HG03469 (cell line): ENCODE results near the gene KRTAP5-7.

Source experiments
- ATAC-seq: cut with Tn5 transposase; IDR thresholded peaks from one replicate; pipeline ENCODE4 v1.9.1; 2021; ENCODE audit warnings: mild to moderate bottlenecking, moderate library complexity, moderate number of reproducible peaks; ENCODE audit not compliant: unreplicated experiment

Gene KRTAP5-7

GRCh38 chr11:71495286-71496230 is 31.5 kb upstream of the KRTAP5-7 start:
- ATAC-seq, result no peak

DNA sequence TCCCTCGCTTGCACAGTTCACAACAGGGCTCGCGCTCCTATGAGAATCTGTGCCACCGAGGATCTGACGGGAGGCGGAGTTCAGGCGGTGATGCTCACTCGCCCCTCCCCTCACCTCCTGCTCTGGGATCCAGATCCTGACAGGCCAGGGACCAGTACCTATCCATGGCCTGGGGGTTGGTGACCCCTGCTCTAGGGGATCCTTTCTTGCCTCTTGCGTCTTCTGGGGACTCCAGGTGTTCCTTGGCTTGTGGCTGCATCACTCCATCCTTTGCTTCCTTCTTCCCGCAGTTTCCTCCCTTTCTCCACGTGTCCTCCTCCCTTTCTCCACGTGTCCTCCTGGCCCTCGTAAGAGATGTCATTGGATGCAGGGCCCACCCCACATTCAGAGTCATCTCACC is 30.6 kb upstream of the KRTAP5-7 start:
- ATAC-seq, result no peak

DNA sequence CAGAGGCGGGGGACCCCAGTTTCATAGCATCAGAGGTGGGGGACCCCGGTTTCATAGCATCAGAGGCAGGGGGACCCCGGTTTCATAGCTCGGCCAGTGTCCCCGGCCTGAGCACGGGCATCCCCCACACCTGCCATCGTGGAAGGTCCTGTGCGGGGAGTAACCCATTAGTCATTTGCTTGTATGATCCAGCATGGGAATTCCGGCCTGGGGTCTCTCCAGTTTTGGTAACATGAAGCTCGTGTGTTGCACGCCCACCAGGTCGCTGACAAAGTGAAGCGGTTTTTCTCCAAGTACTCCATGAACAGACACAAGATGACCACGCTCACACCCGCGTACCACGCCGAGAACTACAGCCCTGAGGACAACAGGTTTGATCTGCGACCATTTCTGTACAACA is 29.0 kb upstream of the KRTAP5-7 start:
- ATAC-seq, result no peak

DNA sequence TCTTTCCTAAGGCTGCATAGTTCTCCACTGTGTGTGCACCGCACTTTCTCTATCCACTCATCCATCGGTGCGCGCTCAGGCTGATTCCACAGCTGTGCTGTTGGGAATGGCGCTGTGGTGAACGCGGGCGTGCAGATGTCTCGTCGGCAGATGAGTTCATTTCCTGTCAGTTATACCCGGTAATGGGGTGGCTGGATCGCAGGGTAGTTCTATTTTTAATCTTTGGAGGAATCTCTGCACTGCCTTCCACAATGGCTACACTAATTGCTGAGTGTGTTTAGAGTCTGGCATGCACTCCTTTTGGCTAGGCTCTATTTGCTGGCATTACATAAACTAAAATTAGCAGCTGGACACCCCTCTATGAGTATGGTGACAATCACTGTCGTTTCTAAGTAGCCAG is 27.9 kb upstream of the KRTAP5-7 start:
- ATAC-seq, result no peak

- ATAC-seq, result no peak
These were observed 27.5 kb upstream of the KRTAP5-7 start for GRCh38 chr11:71499546-71499945.

- ATAC-seq, result no peak
These were observed 26.5 kb upstream of the KRTAP5-7 start for GRCh38 chr11:71500601-71501021.

- ATAC-seq, result no peak
These were observed 25.7 kb upstream of the KRTAP5-7 start for GRCh38 chr11:71501071-71501985.

GRCh38 chr11:71502026-71502425 is 25.0 kb upstream of the KRTAP5-7 start:
- ATAC-seq, result no peak

DNA sequence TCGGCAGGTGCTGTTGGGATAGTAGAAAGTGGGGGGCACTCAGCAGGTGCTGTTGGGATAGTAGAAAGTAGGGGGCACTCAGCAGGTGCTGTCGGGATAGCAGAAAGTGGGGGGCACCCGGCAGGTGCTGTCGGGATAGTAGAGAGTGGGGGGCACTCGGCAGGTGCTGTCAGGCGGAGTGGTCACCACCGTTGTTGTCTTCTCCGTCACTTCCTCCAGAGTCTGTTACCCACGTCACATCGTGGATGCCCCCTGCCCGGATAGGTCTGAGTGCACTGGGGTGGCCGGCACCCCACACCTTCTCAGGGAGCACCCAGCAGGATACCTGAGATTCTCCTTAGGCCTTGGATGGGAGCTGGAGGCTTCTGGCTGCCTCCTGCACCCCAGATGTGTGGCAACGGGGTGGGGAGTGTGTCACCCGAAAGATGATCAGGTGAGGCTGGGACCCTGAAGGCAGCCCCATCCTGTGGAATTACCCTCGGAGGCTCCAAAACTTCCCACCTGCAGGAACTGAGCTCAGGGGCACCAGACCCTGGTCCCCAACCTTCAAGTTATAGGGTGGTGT is 24.1 kb upstream of the KRTAP5-7 start:
- ATAC-seq, result no peak

DNA sequence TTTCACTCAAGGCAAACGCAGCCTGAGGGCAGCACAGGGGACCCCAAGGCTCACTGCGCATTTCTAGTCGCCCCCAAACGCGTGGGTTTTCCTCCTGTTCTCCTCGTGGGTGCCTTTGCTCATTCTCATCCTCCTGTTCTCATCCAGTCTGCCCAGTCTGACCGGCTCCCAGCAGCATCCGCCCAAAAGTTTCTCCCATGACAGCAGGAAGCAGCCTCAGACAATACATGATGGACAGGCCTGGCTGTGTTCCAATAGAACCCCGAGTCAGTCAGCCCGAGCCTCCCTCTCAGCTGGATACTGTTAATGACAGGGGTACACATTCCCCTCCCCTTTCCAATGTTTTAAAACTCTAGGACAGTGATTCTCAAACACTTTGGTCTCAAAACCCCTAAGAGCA is 22.5 kb upstream of the KRTAP5-7 start:
- ATAC-seq, result no peak

- ATAC-seq, result no peak
These were observed 22.1 kb upstream of the KRTAP5-7 start for GRCh38 chr11:71505001-71505400.

DNA sequence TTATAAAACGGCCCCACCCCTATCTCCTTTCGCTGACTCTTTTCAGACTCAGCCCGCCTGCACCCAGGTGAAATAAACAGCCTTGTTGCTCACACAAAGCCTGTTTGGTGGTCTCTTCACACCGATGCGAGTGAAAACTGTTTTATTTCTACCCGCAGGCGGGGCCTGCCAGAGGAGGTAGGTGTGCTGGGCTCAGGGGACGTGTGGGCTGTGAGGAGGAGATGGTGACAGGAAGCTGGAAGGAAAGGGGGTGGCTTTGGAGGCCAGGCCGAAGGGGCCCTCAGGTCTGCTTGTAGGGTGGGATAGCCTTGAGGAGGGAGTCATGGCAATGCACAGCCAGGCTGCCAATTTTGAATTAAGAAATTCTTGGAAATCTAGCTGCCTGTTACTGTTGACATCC is 21.3 kb upstream of the KRTAP5-7 start:
- no peak for ATAC-seq

DNA sequence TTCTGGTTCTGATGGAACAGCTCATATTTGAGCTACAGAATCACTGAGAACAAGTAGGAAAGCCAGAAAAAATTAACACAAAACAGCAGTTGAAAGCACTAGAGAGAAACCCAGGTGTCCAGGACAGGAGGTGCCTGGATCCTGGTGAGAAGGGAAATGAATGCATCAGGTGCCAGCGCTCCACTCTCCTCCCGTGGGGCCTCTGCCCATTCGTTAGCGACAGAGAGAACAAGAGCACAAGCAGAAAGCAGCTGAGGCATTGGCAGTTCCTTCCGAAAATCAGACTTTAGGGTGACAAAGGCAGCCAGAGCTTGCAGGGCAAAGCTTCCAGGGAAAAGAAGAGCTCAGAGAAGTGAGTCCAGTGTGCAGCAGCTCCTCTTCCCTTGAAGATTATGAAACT is 20.0 kb upstream of the KRTAP5-7 start:
- no peak for ATAC-seq

DNA sequence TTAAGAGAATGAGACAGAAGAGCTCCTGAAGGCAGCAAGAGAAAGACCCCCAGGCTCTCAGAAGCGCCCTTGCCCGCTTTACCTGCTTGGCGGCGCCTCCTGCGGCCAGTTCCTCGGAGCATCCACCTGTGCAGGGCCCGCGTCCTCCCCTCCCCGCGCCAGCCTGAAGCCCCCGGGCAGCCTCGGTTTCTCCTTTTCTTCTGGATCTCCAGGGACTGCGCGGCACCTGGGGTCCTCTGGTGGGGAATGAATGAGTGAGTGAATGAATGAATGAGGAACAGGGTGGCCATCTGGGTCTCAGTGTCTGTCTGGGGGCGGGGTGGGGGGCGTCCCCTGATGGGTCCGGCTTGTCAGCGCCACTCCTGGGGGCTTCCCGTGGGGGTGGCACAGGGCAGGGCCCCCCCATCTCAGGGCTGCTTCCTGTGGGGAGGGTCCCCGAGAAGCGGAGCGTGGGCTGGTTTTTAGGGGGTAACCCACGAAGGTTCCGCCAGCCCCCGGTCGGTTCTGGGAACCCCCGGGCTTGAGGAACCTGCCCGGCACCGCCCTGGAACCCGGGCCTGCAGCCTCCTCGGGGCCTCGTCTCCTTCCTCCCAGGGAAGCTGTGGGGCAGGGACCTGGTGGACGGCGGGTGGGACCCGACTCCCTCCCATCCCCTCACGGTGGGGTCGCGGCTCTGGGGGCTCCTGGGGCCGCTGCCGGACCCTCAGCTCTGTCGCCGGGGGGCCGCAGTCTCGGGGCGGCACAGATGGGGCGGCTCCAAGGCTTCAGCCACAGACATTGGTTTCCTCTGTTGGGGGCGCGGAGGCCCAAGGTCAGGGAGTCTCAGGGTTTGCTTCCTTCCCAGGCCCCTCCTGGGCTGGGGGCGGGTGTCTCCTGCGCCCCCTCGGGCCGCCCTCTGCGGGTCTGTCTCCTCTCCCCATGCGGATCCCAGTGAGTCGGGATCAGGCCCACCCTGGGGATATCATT is 8.3 kb upstream of the KRTAP5-7 start:
- no peak for ATAC-seq

DNA sequence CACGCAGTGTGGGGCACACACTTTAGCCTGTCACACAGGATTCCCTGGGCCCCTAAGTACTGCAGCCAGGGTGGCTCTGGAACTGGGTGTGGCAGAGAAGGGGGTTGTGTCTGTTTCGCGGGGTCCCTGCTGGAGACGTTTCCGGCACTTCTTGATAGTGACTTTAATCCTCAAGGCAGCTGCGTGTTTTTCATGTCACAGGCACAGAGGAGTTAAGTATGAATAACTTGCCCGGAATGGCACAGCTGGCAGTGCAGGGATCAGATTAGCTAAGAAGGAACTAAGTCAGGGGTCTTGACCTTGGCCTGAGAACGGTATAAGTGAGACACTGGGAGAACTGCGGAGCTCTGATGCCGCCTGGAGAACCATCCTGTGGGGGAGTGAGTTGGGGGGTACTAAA is 7.5 kb upstream of the KRTAP5-7 start:
- ATAC-seq, result no peak

DNA sequence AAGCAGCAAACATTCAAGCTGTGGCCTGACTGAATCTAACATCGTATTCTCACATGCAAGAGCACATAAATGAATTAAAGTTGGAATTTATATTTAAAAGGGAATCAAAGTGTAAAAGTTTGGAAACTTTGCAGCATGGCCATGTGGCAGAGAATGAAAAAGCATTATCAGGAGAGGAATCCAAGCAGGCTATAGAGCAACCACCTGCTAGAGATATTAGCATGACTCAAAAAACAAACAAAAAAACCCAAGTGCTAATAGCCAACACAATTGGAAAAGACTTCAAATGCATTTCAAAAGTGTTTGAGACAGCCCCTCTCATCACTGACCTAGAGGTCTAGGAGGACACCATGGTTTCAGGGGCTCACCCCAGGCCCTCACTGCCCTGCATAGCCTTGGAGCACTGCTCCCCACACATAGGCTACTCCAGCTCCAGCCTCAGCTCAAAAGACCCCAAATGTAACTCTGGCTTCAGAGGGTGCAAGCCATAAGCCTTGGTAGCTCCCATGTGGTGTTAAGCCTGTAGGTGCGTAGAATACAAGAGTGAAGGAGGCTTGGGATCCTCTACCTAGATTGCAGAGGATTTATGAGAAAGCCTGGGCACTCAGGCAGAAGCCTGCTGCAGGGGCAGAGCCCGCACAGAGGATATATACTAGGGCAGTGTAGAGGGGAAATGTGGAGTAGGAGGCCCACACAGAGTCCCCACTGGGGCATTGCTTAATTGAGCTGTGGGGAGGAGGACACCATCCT is 1.7 kb upstream of the KRTAP5-7 start:
- ATAC-seq, result no peak

DNA sequence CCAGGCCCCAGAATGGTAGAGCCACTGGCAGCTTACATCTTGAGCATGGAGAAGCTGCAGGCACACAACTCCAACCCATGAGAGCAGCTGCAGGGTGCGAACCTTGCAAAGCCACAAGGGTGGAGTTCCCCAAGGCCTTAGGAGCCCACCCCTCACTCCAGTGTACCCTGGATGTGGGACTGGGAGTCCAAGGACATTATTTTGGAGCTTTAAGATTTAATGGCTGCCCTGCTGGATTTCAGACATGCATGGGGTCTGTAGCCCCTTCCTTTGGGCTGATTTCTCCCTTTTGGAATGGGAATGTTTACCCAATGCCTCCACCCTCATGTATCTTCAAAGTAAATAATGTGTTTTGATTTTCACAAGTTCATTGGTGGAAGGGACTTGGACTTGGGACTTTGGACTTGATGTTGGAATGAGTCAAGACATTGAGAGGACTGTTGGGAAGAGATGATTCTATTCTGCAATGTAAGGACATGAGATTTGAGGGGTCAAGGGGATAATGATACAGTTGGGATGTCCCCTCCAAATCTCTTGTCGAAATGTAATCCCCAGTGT is 1.1 kb upstream of the KRTAP5-7 start:
- no peak for ATAC-seq

DNA sequence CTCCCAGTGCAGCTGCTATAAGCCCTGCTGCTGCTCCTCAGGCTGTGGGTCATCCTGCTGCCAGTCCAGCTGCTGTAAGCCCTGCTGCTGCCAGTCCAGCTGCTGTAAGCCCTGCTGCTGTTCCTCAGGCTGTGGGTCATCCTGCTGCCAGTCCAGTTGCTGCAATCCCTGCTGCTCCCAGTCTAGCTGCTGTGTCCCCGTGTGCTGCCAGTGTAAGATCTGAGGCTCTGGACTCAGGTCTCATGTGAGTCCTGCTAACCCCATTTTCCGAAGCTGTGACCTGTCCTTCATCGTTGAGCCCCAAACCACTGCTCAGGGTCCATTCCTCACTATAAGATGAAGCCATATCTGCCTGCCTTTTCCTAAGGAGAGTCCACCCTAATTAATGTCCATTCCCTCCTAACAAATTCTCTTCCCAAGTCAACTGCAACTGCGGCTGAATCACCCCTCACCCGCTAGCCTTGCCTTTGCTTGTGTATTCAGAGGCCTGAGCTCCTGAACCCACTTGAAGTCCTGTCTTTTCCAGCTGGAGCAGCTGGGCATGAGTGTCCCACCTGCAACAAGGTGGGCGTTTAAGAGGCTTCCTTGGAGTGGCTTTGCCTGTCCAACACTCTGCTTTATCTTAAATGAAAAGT is 626 bp downstream of the KRTAP5-7 start:
- no peak for ATAC-seq

GRCh38 chr11:71530602-71531001 is 3.5 kb downstream of the KRTAP5-7 start:
- no peak for ATAC-seq
